Mesenchymal stem cell (in vitro differentiated cells and primary cell): ENCODE results near the gene RANBP17.

ENCODE experiments used
- DNase-seq: peaks from one replicate; pipeline ENCODE4 v3.0.0-alpha.2; 2013
- H2AFZ ChIP-seq: one replicate; pipeline ENCODE4 v1.6.1; 2013; ENCODE audit warnings: low read depth, mild to moderate bottlenecking, control low read depth, inconsistent platforms, low read length, moderate library complexity
- H2AK5ac ChIP-seq: 2 replicates; pipeline ENCODE4 v1.6.1; 2013; ENCODE audit warnings: low read length, moderate library complexity, mild to moderate bottlenecking, inconsistent platforms; ENCODE audit not compliant: severe bottlenecking
- H2BK120ac ChIP-seq: one replicate; pipeline ENCODE4 v1.6.1; 2013; ENCODE audit warnings: low read depth, mild to moderate bottlenecking, inconsistent platforms, low read length, moderate library complexity
- H2BK12ac ChIP-seq, 2 experiments: one replicate each; pipeline ENCODE4 v1.6.1; 2013; ENCODE audit warnings: inconsistent platforms in 2 of 2, low read length in 2 of 2, mild to moderate bottlenecking in 2 of 2, moderate library complexity in 2 of 2, control low read depth in 1 of 2
- H2BK15ac ChIP-seq: one replicate; pipeline ENCODE4 v1.6.1; 2013; ENCODE audit warnings: mild to moderate bottlenecking, low read depth, inconsistent platforms; ENCODE audit not compliant: poor library complexity, severe bottlenecking
- H2BK5ac ChIP-seq: 2 replicates; pipeline ENCODE4 v1.6.1; 2013; ENCODE audit warnings: low read depth, mild to moderate bottlenecking, low read length, control low read depth, inconsistent platforms; ENCODE audit not compliant: poor library complexity, severe bottlenecking
- H3K14ac ChIP-seq, 2 experiments: one replicate each; pipeline ENCODE4 v1.6.1; 2013; ENCODE audit warnings: inconsistent platforms in 2 of 2, low read length in 2 of 2, control low read depth in 1 of 2, mild to moderate bottlenecking in 1 of 2, moderate library complexity in 1 of 2
- H3K18ac ChIP-seq, 2 experiments: one replicate each; pipeline ENCODE4 v1.6.1; 2013; ENCODE audit warnings: inconsistent platforms in 2 of 2, low read length in 2 of 2, control low read depth in 1 of 2, low read depth in 1 of 2, mild to moderate bottlenecking in 1 of 2
- H3K23ac ChIP-seq, 2 experiments: one replicate each; pipeline ENCODE4 v1.6.1; 2013; ENCODE audit warnings: inconsistent platforms in 2 of 2, low read length in 2 of 2, mild to moderate bottlenecking in 2 of 2, moderate library complexity in 2 of 2, control low read depth in 1 of 2
- H3K27ac ChIP-seq: 2 replicates; pipeline ENCODE4 v1.5.1; 2013; ENCODE audit warnings: mild to moderate bottlenecking, moderate library complexity, low read length, control low read depth, inconsistent platforms; ENCODE audit not compliant: poor library complexity, severe bottlenecking
- H3K27me3 ChIP-seq, 2 experiments: 2 replicates each; pipeline versions ENCODE4 v1.6.1 to v1.7.0; 2013; ENCODE audit warnings: low read length in 2 of 2, mild to moderate bottlenecking in 2 of 2, moderate library complexity in 2 of 2, control low read depth in 1 of 2, inconsistent platforms in 1 of 2; ENCODE audit not compliant: control insufficient read depth in 1 of 2, insufficient read depth in 1 of 2
- H3K36me3 ChIP-seq, 2 experiments: 2 replicates each; pipeline versions ENCODE4 v1.6.1 to v1.7.0; 2013; ENCODE audit warnings: low read length in 2 of 2, control low read depth in 1 of 2, inconsistent platforms in 1 of 2, low read depth in 1 of 2, mild to moderate bottlenecking in 1 of 2; ENCODE audit not compliant: insufficient read depth in 2 of 2, control insufficient read depth in 1 of 2
- H3K4ac ChIP-seq, 2 experiments: one replicate each; pipeline ENCODE4 v1.6.1; 2013; ENCODE audit warnings: inconsistent platforms in 2 of 2, low read length in 2 of 2, mild to moderate bottlenecking in 2 of 2, moderate library complexity in 2 of 2, control low read depth in 1 of 2, low read depth in 1 of 2
- H3K4me1 ChIP-seq: 2 replicates; pipeline ENCODE4 v1.6.1; 2013; ENCODE audit warnings: low read depth, low read length, control low read depth; ENCODE audit not compliant: control insufficient read depth, insufficient read depth
- H3K4me2 ChIP-seq: 2 replicates; pipeline ENCODE4 v1.6.1; 2013; ENCODE audit warnings: low read length, mild to moderate bottlenecking, inconsistent platforms; ENCODE audit not compliant: poor library complexity, severe bottlenecking
- H3K4me3 ChIP-seq, 2 experiments: 2 replicates each; pipeline versions ENCODE4 v1.5.1 to v1.7.0; 2013; ENCODE audit warnings: low read length in 2 of 2, mild to moderate bottlenecking in 2 of 2, control low read depth in 1 of 2, low read depth in 1 of 2; ENCODE audit not compliant: insufficient read depth in 1 of 2
- H3K79me1 ChIP-seq: replicated peaks from 2 replicates; pipeline ENCODE4 v1.6.1; 2013; ENCODE audit warnings: mild to moderate bottlenecking, control low read depth, low read length, inconsistent platforms; ENCODE audit not compliant: poor library complexity, severe bottlenecking
- H3K9ac ChIP-seq: 2 replicates; pipeline ENCODE4 v1.7.0; 2013; ENCODE audit warnings: mild to moderate bottlenecking, low read length, moderate library complexity
- H3K9me3 ChIP-seq: 2 replicates; pipeline ENCODE4 v1.7.0; 2013; ENCODE audit warnings: mild to moderate bottlenecking, low read length; ENCODE audit not compliant: control insufficient read depth
- H4K8ac ChIP-seq: one replicate; pipeline ENCODE4 v1.6.1; 2013; ENCODE audit warnings: inconsistent platforms, mild to moderate bottlenecking, low read length, moderate library complexity
- H4K91ac ChIP-seq: one replicate; pipeline ENCODE4 v1.6.1; 2013; ENCODE audit warnings: mild to moderate bottlenecking, low read length, inconsistent platforms
- WGBS: methylation state at CpG from one replicate; pipeline ENCODE4 v1.1.7; 2013; ENCODE audit warnings: mixed read lengths; 5-methylcytosine and 5-hydroxymethylcytosine counted together

The RANBP17 gene

DNA sequence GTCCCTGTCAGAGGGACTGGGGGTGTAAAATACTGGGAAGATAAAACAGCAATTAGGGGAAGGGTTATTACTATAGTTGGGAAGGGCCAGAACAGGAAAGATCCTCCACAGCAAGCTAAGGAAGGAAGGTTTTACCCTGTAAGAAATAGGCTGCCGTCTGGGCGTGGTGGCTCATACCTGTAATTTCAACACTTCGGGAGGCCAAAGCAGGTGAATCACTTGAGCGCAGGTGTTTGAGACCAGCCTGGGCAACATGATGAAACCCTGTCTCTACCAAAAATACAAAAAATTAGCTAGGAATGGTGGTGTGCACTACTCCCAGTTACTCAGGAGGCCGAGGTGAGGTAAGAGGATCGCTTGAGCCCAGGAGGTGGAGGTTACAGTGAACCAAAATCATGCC, 282.1 kb downstream of the RANBP17 start:
- no peak overlapping the region for H2BK5ac ChIP-seq
- no peak overlapping the region for H4K91ac ChIP-seq
- H3K23ac ChIP-seq: no peak overlapping the region
- no peaks in the 10 kb centered on the region for H3K4me1 ChIP-seq
- no peak overlapping the region for H3K4ac ChIP-seq
- no peak overlapping the region for H2BK15ac ChIP-seq
- H3K27me3 ChIP-seq: no peaks in the 10 kb centered on the region
- no peak overlapping the region for H4K8ac ChIP-seq
- WGBS: 96% methylated on average over 6 of the region's 6 CpGs
- no peaks in the 10 kb centered on the region for H3K9me3 ChIP-seq
- no peak overlapping the region for H3K18ac ChIP-seq
- no peak overlapping the region for H3K4me2 ChIP-seq
- H2BK12ac ChIP-seq: no peak overlapping the region
- H2BK120ac ChIP-seq: no peak overlapping the region
- H2AK5ac ChIP-seq: no peak overlapping the region
- H3K4me3 ChIP-seq: no peak overlapping the region
- H3K14ac ChIP-seq: no peak overlapping the region
- H3K9ac ChIP-seq: no peak overlapping the region
- no peaks in the 10 kb centered on the region for H3K36me3 ChIP-seq
- H3K79me1 ChIP-seq: no peaks in the 10 kb centered on the region
- no peak for DNase-seq
- H3K27ac ChIP-seq: no peak overlapping the region
- H2AFZ ChIP-seq: no peak overlapping the region

DNA sequence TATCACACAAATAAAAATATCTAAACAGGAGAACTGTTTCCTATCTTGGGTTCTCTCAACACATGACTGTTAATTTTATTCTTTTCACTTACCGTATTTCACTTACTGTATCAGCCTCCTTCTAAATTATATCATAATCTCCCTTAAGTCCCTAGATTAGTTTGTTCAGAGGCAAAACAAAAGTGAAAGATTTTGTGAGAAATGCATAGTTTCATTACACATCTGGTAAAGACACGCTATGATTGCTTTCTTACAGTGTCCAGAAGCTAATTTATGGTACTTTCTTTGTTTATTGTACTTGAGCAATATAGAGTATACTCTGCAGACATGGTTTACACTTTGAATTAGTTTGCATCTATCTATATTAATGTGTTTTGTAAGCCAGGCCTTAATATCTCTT, 287.5 kb downstream of the RANBP17 start:
- H3K4me2 ChIP-seq: no peak overlapping the region
- no peak overlapping the region for H4K8ac ChIP-seq
- no peaks in the 10 kb centered on the region for H3K9me3 ChIP-seq
- H2BK15ac ChIP-seq: no peak overlapping the region
- no peaks in the 10 kb centered on the region for H3K27me3 ChIP-seq
- H3K9ac ChIP-seq: no peak overlapping the region
- no peak overlapping the region for H3K14ac ChIP-seq
- no peaks in the 10 kb centered on the region for H3K79me1 ChIP-seq
- no peak overlapping the region for H2BK12ac ChIP-seq
- no peak overlapping the region for H3K18ac ChIP-seq
- H2AFZ ChIP-seq: no peak overlapping the region
- H4K91ac ChIP-seq: no peak overlapping the region
- H2AK5ac ChIP-seq: no peak overlapping the region
- H3K4me1 ChIP-seq: no peaks in the 10 kb centered on the region
- 100% methylated on average over 1 of the region's 2 CpGs for WGBS
- no peak overlapping the region for H2BK5ac ChIP-seq
- H3K4me3 ChIP-seq: no peak overlapping the region
- no peak overlapping the region for H3K23ac ChIP-seq
- H3K27ac ChIP-seq: no peak overlapping the region
- no peak overlapping the region for H3K4ac ChIP-seq
- peak; percentile 27 for DNase-seq
- H3K36me3 ChIP-seq: no peaks in the 10 kb centered on the region
- H2BK120ac ChIP-seq: no peak overlapping the region

DNA sequence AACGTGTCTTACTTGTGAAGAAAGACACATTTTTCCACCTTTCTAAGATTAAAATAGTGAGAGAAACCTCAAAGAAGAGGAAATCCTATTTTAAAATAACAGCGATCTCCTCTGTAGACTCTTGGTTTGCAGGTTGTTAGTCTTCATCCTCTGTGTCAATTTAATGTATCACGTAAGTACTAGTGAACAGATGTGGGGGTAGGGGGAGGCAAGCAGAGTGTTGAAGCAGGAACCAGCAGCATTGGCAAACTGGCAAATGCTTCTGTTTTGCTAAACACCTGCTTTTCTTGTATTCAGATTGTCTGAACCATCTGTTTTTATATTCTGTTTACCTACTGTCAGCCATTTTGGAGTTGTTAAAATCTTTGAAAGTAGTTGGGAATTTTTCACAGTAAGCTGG, 288.0 kb downstream of the RANBP17 start:
- no peaks in the 10 kb centered on the region for H3K9me3 ChIP-seq
- H3K4ac ChIP-seq: no peak overlapping the region
- H2BK15ac ChIP-seq: no peak overlapping the region
- no peak overlapping the region for H2AK5ac ChIP-seq
- H2AFZ ChIP-seq: no peak overlapping the region
- H2BK12ac ChIP-seq: no peak overlapping the region
- H3K23ac ChIP-seq: no peak overlapping the region
- H3K4me3 ChIP-seq: no peak overlapping the region
- H2BK120ac ChIP-seq: no peak overlapping the region
- no peak overlapping the region for H2BK5ac ChIP-seq
- H3K27me3 ChIP-seq: no peaks in the 10 kb centered on the region
- H3K14ac ChIP-seq: no peak overlapping the region
- no peaks in the 10 kb centered on the region for H3K36me3 ChIP-seq
- no peak overlapping the region for H3K27ac ChIP-seq
- H3K9ac ChIP-seq: no peak overlapping the region
- no peaks in the 10 kb centered on the region for H3K4me1 ChIP-seq
- no peak overlapping the region for H4K8ac ChIP-seq
- WGBS: 94% methylated on average over 3 of the region's 3 CpGs
- H3K4me2 ChIP-seq: no peak overlapping the region
- no peak overlapping the region for H3K18ac ChIP-seq
- no peaks in the 10 kb centered on the region for H3K79me1 ChIP-seq
- no peak for DNase-seq
- H4K91ac ChIP-seq: no peak overlapping the region

DNA sequence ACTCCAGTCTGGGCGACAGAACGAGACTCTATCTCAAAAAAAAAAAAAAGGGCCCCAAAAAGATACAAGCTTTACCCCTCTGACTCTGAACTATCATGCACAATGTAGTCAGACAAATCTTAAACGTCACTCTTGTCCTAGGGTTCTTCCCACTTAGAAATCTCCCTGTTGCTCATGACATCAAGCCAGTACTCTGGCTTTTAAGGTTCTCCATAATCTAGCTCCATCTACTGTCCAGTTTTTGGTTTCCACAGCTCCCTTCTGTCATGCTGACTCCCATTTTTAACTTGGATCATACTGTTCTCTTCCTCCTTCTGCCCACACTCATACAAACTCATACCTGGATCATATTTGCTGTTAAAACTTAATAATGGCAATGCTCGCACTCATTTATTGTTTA, 290.6 kb downstream of the RANBP17 start:
- no peak overlapping the region for H2AFZ ChIP-seq
- H3K14ac ChIP-seq: no peak overlapping the region
- no peak overlapping the region for H2AK5ac ChIP-seq
- no peaks in the 10 kb centered on the region for H3K36me3 ChIP-seq
- no peak overlapping the region for H2BK15ac ChIP-seq
- H3K27ac ChIP-seq: no peak overlapping the region
- no peak overlapping the region for H2BK12ac ChIP-seq
- H4K8ac ChIP-seq: no peak overlapping the region
- peak; percentile 55 for DNase-seq
- no peaks in the 10 kb centered on the region for H3K9me3 ChIP-seq
- 87% methylated on average over 3 of the region's 4 CpGs for whole genome bisulfite sequencing
- no peak overlapping the region for H2BK5ac ChIP-seq
- no peak overlapping the region for H3K23ac ChIP-seq
- no peak overlapping the region for H3K9ac ChIP-seq
- H3K4me3 ChIP-seq: no peak overlapping the region
- H3K27me3 ChIP-seq: no peaks in the 10 kb centered on the region
- no peak overlapping the region for H3K4me2 ChIP-seq
- H3K4ac ChIP-seq: no peak overlapping the region
- H3K4me1 ChIP-seq: no peaks in the 10 kb centered on the region
- H3K18ac ChIP-seq: no peak overlapping the region
- no peaks in the 10 kb centered on the region for H3K79me1 ChIP-seq
- H2BK120ac ChIP-seq: no peak overlapping the region
- H4K91ac ChIP-seq: no peak overlapping the region
